RKO (cell line): Measurements from ENCODE around the gene KLK6.

Source experiments
- DNase-seq: peaks from one replicate; pipeline ENCODE4 v3.0.0-alpha.2; 2016; ENCODE audit warnings: low spot score

KLK6 gene

DNA sequence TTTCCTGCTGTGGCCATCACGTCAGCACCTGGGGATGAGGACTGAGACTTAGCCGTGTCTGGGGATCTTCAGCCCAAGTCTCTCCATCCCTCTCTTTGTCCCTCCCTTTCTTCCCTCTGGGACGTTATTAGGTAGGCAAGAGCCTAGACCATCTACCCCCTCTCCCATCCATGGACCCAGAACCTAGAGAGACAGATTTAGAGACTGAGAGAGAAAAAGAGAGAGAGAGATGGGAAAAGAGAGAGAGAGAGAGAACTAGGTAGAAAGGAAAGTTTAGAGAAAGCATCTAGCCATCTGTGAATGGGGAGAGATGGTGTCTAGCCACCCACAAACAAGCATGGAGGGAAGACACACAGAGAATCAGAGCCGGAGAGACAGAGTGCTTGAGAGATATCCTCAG, 58.7 kb downstream of the KLK6 start:
- no peak for DNase-seq

DNA sequence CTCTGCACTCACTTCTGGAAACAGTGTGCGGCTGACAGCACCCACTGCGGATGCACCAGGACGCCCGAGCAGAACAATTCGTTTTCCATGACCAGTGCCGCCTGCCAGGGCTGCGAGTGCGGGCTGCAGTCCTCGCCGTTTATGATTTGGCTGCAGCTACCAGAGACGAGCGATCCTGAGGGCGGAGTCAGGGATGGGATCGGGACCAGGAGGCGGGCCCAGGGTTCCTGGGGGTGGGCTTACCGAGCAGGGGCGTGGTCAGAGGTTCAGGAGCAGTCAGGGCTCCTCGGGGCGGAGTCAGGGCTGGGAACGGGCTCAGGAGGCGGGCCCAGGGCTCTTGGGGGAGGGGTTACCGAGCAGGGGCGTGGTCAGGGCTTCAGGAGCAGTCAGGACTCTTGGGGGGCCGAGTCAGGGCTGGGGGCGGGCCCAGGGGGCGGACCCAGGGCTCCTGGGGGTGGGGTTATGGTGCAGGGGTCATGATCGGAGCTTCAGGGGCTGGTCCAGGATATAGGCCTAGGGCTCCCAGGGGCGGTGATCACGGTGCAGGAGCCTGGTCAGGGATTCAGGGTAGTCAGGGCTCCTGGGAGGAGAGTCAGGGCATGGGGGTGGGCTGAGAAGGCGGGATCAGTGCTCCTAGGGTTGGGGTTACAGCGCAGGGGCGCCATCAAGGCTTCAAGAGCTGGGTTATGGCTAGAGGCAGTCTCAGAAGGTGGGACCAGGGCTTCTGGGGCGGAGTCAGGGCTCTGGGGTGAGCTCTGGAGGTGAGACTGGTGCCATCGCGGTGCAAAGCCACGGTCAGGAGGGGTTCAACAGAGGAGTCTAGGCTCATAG, 59.9 kb downstream of the KLK6 start:
- DNase-seq, result peak; percentile 59
